Breast epithelium (tissue), 3 donors: ENCODE measurements around the gene CBLB.

Source experiments
- POLR2A ChIP-seq: fragments of 450-650 bp; IDR thresholded peaks from one replicate; pipeline ENCODE4 v1.6.1; 2016; ENCODE audit warnings: antibody characterized with exemption, mild to moderate bottlenecking, moderate library complexity
- POLR2AphosphoS5 ChIP-seq, 3 donors: sonication (generic); formaldehyde crosslinking; IDR thresholded peaks; one replicate each; pipeline ENCODE4 v1.6.1; 2017; ENCODE audit warnings: antibody characterized with exemption in 3 of 3
- TF ChIP-seq, protein P1 (sequence below), 3 donors: fragments of 450-650 bp; IDR thresholded peaks; one replicate each; pipeline ENCODE4 v1.5.1; 2016 to 2017; ENCODE audit warnings: antibody characterized with exemption in 3 of 3, mild to moderate bottlenecking in 3 of 3, moderate library complexity in 3 of 3

DNA sequence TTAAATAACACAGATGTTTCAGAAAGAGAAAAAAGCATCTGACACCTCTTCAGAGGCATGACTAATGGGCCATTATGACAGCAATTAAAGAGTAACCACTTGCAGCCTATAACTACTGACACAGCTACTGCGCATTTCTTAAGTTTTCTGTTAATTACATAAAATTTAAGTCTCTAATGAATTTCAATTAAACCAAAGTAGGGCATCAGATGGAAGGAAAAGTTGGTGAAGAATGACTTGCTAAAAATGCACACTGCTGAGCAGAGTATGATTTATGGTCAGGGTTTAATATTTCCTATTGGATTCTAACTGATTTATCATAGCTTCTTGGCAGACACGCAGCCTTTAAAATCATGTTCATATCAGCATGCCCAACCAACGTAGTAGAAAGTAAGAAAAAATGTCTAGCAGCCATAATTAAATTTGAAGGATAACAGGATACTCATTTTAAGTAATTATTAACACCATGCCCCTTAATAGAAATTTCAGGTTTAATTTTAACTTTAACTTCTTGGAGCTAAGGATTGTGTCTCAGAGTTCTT, 140.0 kb downstream of the CBLB start:
- TF ChIP-seq, protein P1, sequence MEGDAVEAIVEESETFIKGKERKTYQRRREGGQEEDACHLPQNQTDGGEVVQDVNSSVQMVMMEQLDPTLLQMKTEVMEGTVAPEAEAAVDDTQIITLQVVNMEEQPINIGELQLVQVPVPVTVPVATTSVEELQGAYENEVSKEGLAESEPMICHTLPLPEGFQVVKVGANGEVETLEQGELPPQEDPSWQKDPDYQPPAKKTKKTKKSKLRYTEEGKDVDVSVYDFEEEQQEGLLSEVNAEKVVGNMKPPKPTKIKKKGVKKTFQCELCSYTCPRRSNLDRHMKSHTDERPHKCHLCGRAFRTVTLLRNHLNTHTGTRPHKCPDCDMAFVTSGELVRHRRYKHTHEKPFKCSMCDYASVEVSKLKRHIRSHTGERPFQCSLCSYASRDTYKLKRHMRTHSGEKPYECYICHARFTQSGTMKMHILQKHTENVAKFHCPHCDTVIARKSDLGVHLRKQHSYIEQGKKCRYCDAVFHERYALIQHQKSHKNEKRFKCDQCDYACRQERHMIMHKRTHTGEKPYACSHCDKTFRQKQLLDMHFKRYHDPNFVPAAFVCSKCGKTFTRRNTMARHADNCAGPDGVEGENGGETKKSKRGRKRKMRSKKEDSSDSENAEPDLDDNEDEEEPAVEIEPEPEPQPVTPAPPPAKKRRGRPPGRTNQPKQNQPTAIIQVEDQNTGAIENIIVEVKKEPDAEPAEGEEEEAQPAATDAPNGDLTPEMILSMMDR (IDR thresholded peaks at IDR 0.05): no peak
- TF ChIP-seq POLR2A (no peak), POLR2AphosphoS5 (IDR thresholded peaks at IDR 0.05) (no peak)
